Measurements from ENCODE around the gene GOLGA6L2.
"Not testable (repeated sequence)": the region's sequence is repeated elsewhere in the genome, so short reads cannot be mapped to it uniquely, and the experiment has no call there.

Gene GOLGA6L2

GRCh38 chr15:23447107-23447500 lies at the start of gene GOLGA6L2:
GOLGA6L2 (minus strand) TSS chr15:23447243; CDS start chr15:23447181, 62 bp downstream.
- DNase-seq (ENCODE audit: low read depth in 2 of 2) = peak; percentile 3 to 13

GRCh38 chr15:23484870-23485269 lies 37.8 kb upstream of the GOLGA6L2 start:
- DNase-seq (ENCODE audit: low read depth in 2 of 2) = no peak

GRCh38 chr15:23483821-23484299 lies 36.8 kb upstream of the GOLGA6L2 start:
- DNase-seq (ENCODE audit: low read depth in 2 of 2) = no peak

DNA sequence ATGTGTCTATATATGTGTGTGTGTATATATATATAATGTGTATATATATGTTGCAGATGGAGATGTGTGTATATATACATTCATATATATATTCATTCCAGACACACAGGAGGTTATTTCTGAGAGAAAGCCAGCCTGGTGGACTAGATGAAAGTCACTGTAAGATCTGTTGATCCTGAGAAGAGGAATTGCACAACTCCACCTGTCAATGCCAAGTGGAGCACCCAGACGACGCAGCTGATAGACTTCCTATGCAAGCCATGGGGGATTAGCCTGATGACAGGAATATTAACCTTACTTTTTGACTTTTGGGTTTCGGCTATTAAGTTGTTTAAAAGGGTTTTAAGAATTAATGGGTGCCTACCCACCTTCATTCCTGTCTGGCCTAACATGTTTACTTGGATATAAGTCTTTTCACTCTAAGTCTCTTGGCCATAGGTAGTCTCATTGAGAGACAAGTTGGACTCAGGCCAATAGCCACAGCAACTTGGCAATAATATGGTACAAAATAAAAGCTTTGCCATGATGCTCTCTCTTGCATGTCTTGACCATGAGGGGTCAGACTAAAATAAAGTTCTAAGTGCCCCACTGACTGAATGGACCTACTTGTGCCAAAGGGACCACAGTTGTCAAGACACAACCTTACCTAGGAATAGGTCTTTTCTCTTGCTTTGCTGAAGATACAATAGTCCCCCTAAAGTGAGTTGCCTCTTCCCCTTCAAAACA lies 35.9 kb upstream of the GOLGA6L2 start:
- DNase-seq (ENCODE audit: low read depth in 2 of 2) = no peak

DNA sequence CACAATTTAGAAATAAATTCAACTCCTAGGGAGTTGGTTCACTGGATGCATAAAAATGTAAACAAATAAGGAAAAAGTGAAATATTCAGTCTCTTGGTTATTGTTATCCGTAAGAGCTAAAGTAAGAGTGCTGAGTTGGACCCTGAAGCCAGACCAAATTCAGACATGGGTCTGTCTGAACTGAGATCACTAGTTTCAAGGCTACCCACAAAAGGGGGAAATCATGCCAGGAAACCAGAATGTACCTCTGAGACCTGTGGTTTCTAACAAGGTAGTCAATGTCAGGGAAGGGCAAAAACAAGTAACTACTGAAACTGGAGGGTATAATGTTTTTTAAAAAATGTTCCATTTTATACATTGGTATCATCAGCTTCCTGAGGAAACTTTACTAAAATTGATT lies 35.2 kb upstream of the GOLGA6L2 start:
- no peak for DNase-seq (ENCODE audit: low read depth in 2 of 2)

DNA sequence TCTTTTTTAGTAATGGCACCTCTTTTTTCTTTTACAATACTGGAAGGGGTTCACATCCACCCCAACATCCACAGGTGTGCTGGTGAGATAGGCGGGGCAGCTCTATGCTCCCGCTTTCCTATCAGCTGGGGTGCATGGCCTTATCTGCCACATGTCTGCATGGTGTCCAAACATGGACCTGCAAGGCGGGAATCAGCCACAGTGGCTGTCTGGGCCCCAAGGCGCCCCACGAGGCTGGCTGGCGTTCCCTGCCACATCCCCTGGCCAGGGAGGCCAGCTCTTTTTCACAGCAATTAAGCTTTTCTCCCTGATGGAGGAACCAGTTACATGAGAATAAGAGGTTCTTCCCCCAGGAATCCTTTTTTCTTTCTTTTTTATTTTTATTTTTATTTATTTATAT lies 30.9 kb upstream of the GOLGA6L2 start:
- no peak for DNase-seq (ENCODE audit: low read depth in 2 of 2)

- no peak for DNase-seq (ENCODE audit: low read depth in 2 of 2)
Observed at GRCh38 chr15:23472678-23473077, 25.6 kb upstream of the GOLGA6L2 start.

DNA sequence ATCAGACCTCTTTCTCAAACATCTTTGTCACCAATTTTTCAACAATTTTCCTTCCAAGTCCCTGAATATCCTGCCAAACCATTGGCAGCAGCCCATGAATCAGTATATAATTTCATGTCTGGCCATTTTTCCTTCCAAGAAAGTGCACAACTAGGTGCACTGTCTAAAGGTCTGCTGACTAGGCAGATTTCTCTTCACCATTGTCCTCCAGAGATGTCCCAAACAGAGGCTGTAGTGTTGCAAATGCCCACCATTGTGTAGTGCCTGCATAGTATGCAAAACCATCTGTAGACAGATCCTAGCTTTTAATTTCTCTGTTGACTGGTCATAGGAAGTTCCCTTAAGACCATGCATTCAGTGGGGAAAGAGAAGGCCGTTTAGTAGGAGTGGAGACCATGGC lies 25.0 kb upstream of the GOLGA6L2 start:
- no peak for DNase-seq (ENCODE audit: low read depth in 2 of 2)

DNA sequence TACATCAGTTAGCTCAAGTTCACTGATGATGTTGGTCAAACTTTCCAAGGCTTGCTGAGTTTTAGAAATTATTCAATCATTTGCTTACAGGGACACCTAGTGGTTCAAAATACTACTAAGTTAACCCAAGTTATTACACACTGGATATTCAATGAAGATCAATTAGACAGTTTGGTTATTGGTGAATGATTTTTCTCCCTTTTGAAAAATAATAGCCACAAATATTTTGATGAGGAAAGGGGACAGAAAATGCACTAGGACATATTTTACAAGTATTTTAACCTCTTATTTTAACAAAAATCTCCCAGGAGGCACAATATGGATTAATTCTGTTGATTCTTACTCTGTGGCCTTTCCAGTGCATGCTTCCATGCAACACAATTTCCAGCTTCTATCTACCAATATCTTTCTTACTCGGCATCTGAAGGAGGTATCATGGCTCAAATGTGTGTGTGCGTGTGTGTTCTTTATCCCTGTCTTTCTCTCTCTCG lies 20.1 kb upstream of the GOLGA6L2 start:
- no peak for DNase-seq (ENCODE audit: low read depth in 2 of 2)

DNA sequence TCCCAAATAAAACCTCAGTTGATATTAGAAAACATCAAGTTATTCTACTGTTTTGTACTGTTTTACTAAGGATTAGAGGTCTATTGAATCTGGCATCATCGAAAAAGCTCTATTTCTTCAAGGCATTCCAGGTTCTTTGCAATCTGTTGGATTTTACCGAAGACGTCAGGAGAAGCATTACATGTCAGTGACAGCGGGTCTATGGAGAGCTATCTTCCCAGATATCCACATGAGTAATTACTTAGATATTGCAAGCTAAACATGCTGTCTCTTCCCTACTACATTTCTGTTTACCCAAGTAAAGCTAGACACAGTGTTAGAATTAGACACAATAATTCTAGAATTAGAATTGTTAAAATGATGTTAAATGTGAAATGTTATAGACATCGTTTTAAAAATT lies 10.8 kb upstream of the GOLGA6L2 start:
- no peak for DNase-seq (ENCODE audit: low read depth in 2 of 2)

GRCh38 chr15:23446215-23447106 lies 582 bp downstream of the GOLGA6L2 start:
- DNase-seq (ENCODE audit: low read depth in 2 of 2) = no peak

- DNase-seq (ENCODE audit: low read depth in 2 of 2) = no peak
Observed at GRCh38 chr15:23444269-23444668, 2.8 kb downstream of the GOLGA6L2 start.

DNA sequence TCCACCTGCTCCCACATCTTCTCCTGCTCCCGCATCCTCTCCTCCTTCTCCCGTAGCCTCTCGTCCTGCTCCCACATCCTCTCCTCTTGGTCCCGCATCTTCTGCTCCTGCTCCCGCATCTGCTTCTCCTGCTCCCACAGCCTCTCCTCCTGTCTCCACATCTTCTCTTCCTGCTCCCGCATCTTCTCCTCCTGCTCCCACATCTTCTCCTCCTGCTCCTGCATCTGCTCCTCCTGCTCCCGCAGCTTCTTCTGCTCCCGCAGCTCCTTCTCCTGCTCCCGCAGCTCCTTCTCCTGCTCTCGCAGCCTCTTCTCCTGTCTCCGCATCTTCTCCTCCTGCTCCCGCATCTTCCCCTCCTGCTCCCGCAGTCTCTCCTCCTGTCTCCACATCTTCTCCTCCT lies 5.8 kb downstream of the GOLGA6L2 start:
- no peak for DNase-seq (ENCODE audit: low read depth in 2 of 2)

GRCh38 chr15:23440596-23440995 lies 6.4 kb downstream of the GOLGA6L2 start:
- no peak for DNase-seq (ENCODE audit: low read depth in 2 of 2)

DNA sequence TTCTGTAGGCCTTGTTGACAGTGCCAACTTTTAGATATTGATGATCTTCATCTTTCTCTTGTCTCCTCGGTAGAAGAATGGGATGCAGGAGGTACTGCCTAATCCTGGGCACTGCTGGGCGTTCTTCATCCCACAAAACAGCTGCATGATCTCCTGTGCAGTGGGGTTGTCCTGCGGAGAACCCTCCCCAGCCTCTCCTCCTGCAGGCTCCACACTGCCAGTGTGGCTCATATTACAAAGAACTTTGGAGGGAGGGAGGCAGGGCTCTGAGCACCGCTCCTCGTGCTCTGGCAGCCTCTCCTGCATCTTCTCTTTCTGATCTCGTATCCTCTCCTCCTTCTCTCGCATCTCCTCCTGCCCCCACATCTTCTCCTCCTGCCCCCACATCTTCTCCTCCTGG lies 7.5 kb downstream of the GOLGA6L2 start:
- DNase-seq (ENCODE audit: low read depth in 2 of 2) = no peak

DNA sequence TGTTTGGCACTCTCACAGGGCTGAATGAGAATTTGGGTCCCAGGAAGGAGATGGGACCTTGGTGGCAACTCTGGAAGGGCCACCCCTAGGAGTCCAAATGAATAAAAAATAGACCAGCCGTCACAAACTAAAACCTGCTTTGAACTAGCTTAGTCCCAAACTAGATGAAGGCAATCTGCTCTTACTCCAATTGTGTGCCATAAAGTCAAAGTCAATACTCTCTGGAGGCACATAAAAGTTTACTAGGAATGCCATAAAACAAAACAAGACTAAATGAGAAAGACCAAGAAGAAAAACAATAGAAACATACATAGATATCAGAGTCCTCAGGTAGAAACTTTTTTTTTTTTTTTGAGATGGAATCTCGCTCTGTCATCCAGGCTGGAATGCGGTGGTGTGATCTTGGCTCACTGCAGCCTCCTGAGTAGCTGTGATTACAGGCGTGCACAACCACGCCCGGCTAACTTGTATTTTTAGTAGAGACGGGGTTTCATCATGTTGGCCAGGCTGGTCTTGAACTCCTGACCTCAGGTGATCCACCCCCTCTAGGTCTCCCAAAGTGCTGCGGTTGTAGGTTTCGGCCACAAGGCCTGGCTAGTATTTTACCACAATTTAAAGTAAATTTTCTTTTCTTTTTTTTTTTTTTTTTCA lies 8.1 kb downstream of the GOLGA6L2 start:
- DNase-seq (ENCODE audit: low read depth in 2 of 2) = no peak

- no peak for DNase-seq (ENCODE audit: low read depth in 2 of 2)
Observed at GRCh38 chr15:23437673-23438072, 9.4 kb downstream of the GOLGA6L2 start.

DNA sequence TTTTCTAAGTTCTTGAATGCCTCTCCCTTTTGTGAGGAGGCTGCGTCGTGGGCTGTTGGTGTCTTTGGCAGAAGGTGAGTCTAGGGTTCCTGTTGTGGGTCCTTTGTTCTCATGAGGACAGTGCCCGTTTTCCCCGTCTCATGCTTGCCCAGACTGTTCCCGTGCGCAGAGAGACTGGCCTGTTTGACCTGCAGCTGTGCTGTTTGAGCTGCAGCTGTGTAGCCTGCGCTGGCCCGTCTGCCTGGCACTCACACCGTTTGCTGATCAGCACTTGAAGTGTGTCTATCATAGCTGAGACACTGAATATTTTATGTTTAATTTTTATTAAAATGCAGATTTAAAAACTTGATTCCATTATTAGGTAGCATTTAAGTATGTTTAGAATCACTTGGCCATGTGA lies 9.9 kb downstream of the GOLGA6L2 start:
- DNase-seq (ENCODE audit: low read depth in 2 of 2) = no peak

DNA sequence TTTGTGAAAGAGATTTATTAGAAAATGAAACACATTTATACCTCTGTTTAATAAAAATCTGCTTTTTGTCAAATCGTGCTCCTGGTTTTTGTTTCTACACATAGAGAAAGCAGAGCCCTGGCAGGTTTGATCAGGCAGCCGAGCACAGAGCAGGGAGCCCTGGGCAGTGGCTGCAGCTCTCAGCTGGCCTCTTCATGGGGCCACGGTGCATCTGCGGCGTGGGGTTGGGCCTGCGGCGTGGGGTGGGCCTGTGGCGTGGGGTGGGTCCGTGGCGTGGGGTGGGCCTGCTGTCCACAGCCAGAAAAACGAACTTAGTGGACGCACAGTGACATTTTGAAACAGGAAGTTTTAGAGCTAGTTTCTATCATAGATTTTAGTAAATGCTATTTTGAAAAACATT lies 10.6 kb downstream of the GOLGA6L2 start:
- no peak for DNase-seq (ENCODE audit: low read depth in 2 of 2)

DNA sequence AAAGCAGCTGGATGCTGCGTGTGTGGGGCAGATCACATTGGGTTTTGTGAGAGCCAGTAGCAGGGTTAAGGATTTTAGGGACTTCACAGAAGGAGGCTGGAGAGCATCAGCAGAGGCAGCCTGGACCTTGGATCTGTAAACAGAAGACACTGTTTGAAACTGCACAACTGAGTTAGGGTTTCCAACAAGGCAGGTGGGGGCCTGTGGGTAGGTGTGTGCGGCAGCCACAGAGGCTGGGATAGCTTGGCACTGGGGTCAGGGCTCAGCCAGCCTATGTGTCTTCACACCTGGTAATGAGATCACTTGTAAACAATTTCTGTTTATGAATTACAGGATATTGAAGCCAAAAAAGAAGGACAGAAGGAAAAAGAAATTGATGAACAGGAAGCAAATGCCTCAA lies 12.3 kb downstream of the GOLGA6L2 start:
- not testable (repeated sequence) for DNase-seq (ENCODE audit: low read depth in 2 of 2)

DNA sequence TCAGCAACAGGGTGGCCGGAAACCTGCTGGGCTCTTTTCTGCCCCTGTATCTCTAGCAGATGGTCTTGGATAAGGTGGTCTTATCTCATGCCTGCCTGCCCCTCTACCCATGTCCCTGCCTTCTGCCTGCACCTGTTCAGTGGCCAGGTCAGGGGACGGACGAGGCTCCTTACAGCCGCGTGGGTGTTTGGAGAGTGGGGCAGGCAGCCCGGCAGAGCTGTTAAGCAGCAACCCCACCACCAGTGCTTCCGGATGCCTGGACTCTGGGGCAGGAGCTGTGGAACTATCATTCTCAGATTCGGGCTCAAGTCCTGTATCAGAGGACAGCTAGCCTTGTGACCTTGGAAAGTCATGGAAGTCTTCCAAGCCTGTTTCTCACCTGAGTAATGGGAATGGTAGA lies 21.7 kb downstream of the GOLGA6L2 start:
- not testable (repeated sequence) for DNase-seq (ENCODE audit: low read depth in 2 of 2)

Data from stimulated activated CD4-positive, alpha-beta T cell treated with anti-CD3 and anti-CD28 coated beads, Interleukin-4, amount 100 ng/mL, for 48 hours (primary cell).